K562 (cell line): Measurements from ENCODE around the gene EHMT2. TPM values are rescaled to one million over a fixed set of nuclear protein-coding genes. Genes with fewer than 3 reads are reported as not detected.
A peak's percentile ranks its signal among the peaks of the same experiment; 100 is the strongest.

Source experiments
- ARHGAP35 ChIP-seq: fragments of 450-650 bp; IDR thresholded peaks from 2 replicates; pipeline ENCODE4 v1.6.1; 2018; ENCODE audit not compliant: partially characterized antibody
- CAMTA2 ChIP-seq: fragments of 250-450 bp; sonication (Bioruptor Pico); conservative IDR thresholded peaks from 2 replicates; pipeline ENCODE4 v1.5.1; 2022
- EGR1 ChIP-seq: fragments of 450-650 bp; conservative IDR thresholded peaks from 2 replicates; pipeline ENCODE4 v1.6.1; 2017; ENCODE audit warnings: mild to moderate bottlenecking
- ELF1 ChIP-seq: fragments of 200-800 bp; sonication (Bioruptor generic); IDR thresholded peaks from 2 replicates; pipeline ENCODE4 v1.6.1; 2016; ENCODE audit warnings: missing genetic modification characterization, missing compliant biosample characterization
- KAT7 ChIP-seq: sonication (generic); formaldehyde crosslinking; IDR thresholded peaks from 2 replicates; pipeline ENCODE4 v1.8.0; 2022; ENCODE audit warnings: missing genetic modification reagents, mild to moderate bottlenecking, borderline replicate concordance
- NFIX ChIP-seq: fragments of 250-450 bp; sonication (Bioruptor Pico); IDR thresholded peaks from 2 replicates; pipeline ENCODE4 v1.4.0; 2020; ENCODE audit warnings: low read depth, mild to moderate bottlenecking, moderate library complexity
- NR3C1 ChIP-seq: sonication (generic); formaldehyde crosslinking; IDR thresholded peaks from 2 replicates; pipeline ENCODE4 v1.8.1; 2022; ENCODE audit warnings: missing genetic modification reagents
- TAF15 ChIP-seq: fragments of 200-400 bp; formaldehyde crosslinking; IDR thresholded peaks from 2 replicates; pipeline ENCODE4 v1.6.1; 2017; ENCODE audit warnings: mild to moderate bottlenecking, low read depth, low read length, moderate library complexity
- TRIM28 ChIP-seq: fragments of 450-650 bp; IDR thresholded peaks from 2 replicates; pipeline ENCODE4 v1.6.1; 2017
- XRCC4 ChIP-seq: IDR thresholded peaks from one replicate; pipeline ENCODE4 v1.6.1; 2011; ENCODE audit not compliant: insufficient read depth, insufficient read length; ENCODE audit errors: extremely low read depth
- ZZZ3 ChIP-seq: fragments of 450-650 bp; IDR thresholded peaks from 2 replicates; pipeline ENCODE4 v1.6.1; 2016; ENCODE audit warnings: antibody characterized with exemption, mild to moderate bottlenecking, moderate library complexity
- polyA plus RNA-seq, 8 experiments: library from polyadenylated mRNA; depleted of rRNA in 4 of 8; stranded (reverse) in 5 of 8; unstranded in 3 of 8; fragments of >200 nt; fragmentation: Nextera tagmentation in 2 of 8; fragmentation: Illumina TruSeq in 1 of 8; extraction: Ambion mirVana in 2 of 8; extraction: Trizol in 1 of 8; gene quantifications; 2 replicates each; pipeline versions ENCODE4 v1.2.1 to v1.2.3, GENCODE V29; 2011 to 2014; ENCODE audit warnings: inconsistent platforms in 1 of 8, missing spikeins in 1 of 8
- total RNA-seq, 7 experiments: library from RNA; depleted of rRNA in 6 of 7; stranded (reverse); fragments of >200 nt in 6 of 7; fragmentation: Illumina TruSeq in 2 of 7; extraction: Trizol in 2 of 7; gene quantifications; 2 replicates each; pipeline versions ENCODE4 v1.2.1 to v1.2.3, GENCODE V29; 2011 to 2021; ENCODE audit warnings: low replicate concordance in 1 of 7
- TF ChIP-seq, protein P1 (sequence below): fragments of 250-450 bp; sonication (Bioruptor Pico); IDR thresholded peaks from 2 replicates; pipeline ENCODE4 v1.4.0; 2020
- TF ChIP-seq, protein P2 (sequence below): fragments of 250-450 bp; sonication (Bioruptor Pico); IDR thresholded peaks from 2 replicates; pipeline ENCODE4 v1.5.1; 2021; ENCODE audit warnings: mild to moderate bottlenecking
- TF ChIP-seq, protein P3 (sequence below): fragments of 250-450 bp; sonication (Bioruptor Pico); IDR thresholded peaks from 2 replicates; pipeline ENCODE4 v1.8.0; 2021; ENCODE audit warnings: borderline replicate concordance, mild to moderate bottlenecking, moderate library complexity; ENCODE audit not compliant: poor library complexity, severe bottlenecking
- TF ChIP-seq, protein P4 (sequence below): sonication (generic); formaldehyde crosslinking; IDR thresholded peaks from 2 replicates; pipeline ENCODE4 v1.8.1; 2023; ENCODE audit warnings: mild to moderate bottlenecking, missing genetic modification reagents, moderate library complexity

The EHMT2 gene
- total and polyA plus RNA-seq, 9 of the 15 experiments (the other 6 are each of a cell fraction or from before 2014, with no cell fraction given) = 2.1 to 63.8 (median 38.5) TPM

DNA sequence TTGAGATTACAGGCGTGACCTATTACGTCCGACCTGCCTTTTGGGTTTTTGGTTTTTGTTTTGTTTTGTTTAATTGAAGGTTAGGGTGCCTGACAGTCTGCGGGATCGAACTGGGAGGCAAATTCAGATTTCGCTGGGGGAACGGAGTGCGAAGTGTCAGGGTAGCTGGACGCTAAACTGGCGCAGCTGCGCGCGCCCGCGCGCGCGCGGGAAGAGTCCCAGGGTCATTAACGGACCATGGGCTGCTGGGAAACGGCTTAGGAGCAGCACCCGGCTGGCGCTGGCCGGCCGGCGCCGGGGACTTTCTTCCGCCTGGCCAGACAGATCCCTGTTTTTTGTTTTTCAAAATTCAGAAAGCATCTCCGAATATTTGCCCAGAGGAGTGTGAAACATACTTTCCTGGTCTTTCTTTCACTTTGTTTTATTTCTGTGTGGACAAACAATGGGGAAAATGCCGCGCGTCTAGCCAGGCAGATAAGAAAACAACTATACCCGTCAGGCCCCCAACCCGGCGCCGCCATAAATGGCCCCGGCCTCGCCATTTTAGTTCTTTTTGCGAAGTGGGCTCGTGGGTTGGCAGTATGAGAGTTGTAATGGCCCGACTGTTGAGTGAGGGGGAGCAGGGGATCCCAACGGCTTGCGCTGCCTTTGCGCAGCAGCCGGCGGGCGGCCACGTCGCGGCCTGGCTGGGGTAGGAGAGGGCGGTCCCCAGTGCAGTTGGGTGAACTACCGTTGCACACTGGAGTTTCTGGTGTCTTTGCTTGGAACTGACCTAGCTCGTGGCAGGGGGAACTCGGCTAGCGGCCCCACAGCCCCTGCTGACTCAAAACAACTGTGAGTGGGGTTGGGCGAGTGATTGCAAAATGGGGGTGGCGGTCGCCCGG lies 62.9 kb downstream of the EHMT2 start (continued):
- TF ChIP-seq KAT7 = peak; percentile 100
- TF ChIP-seq, protein P1, sequence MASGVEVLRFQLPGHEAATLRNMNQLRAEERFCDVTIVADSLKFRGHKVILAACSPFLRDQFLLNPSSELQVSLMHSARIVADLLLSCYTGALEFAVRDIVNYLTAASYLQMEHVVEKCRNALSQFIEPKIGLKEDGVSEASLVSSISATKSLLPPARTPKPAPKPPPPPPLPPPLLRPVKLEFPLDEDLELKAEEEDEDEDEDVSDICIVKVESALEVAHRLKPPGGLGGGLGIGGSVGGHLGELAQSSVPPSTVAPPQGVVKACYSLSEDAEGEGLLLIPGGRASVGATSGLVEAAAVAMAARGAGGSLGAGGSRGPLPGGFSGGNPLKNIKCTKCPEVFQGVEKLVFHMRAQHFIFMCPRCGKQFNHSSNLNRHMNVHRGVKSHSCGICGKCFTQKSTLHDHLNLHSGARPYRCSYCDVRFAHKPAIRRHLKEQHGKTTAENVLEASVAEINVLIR = peak; percentile 62; the same call in 1 of the 2 replicates
- TF ChIP-seq ZZZ3 = no peak
- no peak for TF ChIP-seq EGR1
- TF ChIP-seq NR3C1 (CRISPR knock-in tag) = no peak
- TF ChIP-seq ELF1 (tag) = no peak
- TF ChIP-seq, protein P2, sequence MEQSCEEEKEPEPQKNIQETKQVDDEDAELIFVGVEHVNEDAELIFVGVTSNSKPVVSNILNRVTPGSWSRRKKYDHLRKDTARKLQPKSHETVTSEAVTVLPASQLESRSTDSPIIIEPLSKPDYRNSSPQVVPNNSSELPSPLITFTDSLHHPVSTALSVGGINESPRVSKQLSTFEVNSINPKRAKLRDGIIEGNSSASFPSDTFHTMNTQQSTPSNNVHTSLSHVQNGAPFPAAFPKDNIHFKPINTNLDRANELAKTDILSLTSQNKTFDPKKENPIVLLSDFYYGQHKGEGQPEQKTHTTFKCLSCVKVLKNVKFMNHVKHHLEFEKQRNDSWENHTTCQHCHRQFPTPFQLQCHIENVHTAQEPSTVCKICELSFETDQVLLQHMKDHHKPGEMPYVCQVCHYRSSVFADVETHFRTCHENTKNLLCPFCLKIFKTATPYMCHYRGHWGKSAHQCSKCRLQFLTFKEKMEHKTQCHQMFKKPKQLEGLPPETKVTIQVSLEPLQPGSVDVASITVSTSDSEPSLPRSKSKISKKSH = 0 out of 2 replicates have a peak, but pooled peaks have one; percentile 6
- TF ChIP-seq TRIM28 = peak; percentile 59
- TF ChIP-seq, protein P3, sequence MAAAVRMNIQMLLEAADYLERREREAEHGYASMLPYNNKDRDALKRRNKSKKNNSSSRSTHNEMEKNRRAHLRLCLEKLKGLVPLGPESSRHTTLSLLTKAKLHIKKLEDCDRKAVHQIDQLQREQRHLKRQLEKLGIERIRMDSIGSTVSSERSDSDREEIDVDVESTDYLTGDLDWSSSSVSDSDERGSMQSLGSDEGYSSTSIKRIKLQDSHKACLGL (CRISPR knock-in tag) = no peak
- 0 out of 2 replicates have a peak, but pooled peaks have one; percentile 18 for TF ChIP-seq NFIX (CRISPR knock-in tag)
- TF ChIP-seq TAF15 = peak; percentile 94
- TF ChIP-seq CAMTA2 (CRISPR knock-in tag) = peak; percentile 46; the same call in 1 of the 2 replicates
- TF ChIP-seq XRCC4 = no peak
- TF ChIP-seq, protein P4, sequence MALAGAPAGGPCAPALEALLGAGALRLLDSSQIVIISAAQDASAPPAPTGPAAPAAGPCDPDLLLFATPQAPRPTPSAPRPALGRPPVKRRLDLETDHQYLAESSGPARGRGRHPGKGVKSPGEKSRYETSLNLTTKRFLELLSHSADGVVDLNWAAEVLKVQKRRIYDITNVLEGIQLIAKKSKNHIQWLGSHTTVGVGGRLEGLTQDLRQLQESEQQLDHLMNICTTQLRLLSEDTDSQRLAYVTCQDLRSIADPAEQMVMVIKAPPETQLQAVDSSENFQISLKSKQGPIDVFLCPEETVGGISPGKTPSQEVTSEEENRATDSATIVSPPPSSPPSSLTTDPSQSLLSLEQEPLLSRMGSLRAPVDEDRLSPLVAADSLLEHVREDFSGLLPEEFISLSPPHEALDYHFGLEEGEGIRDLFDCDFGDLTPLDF (CRISPR knock-in tag) = peak; percentile 95
- no peak for TF ChIP-seq ARHGAP35
